Activated B cell treated with CpG ODN at 0.5 μM for 24 hours (primary cell): ENCODE data around the gene PLEKHA4. TPM values are rescaled to one million over a fixed set of nuclear protein-coding genes. Genes with fewer than 3 reads are reported as not detected.
"Not testable (repeated sequence)": the region's sequence is repeated elsewhere in the genome, so short reads cannot be mapped to it uniquely, and the experiment has no call there.

Experiments used
- ATAC-seq: fragments of 200-7000 bp; cut with Tn5 transposase; one replicate; pipeline ENCODE4 v1.10.0; 2021; ENCODE audit warnings: low read depth, mild to moderate bottlenecking, moderate library complexity
- CTCF ChIA-PET: fragments of 350-600 bp; sonication (Branson Sonifier 250); formaldehyde crosslinking; loops from one replicate; lab custom pipeline; 2021; ENCODE audit warnings: antibody characterized with exemption; lab: Charles Lee
- POLR2A ChIA-PET: fragments of 350-600 bp; sonication (Branson Sonifier 250); formaldehyde crosslinking; loops from one replicate; lab custom pipeline; 2021; ENCODE audit warnings: antibody characterized with exemption; lab: Charles Lee
- DNase-seq: peaks from one replicate; pipeline ENCODE4 v3.0.0; 2022
- H3K27ac Mint-ChIP-seq: one replicate; pipeline ENCODE4 v1.8.0; 2020; ENCODE audit warnings: mixed read lengths
- H3K27me3 Mint-ChIP-seq: one replicate; pipeline ENCODE4 v1.8.0; 2021; ENCODE audit warnings: mixed read lengths
- H3K36me3 Mint-ChIP-seq: one replicate; pipeline ENCODE4 v1.8.0; 2021; ENCODE audit warnings: low read depth, mixed read lengths
- H3K4me1 Mint-ChIP-seq: one replicate; pipeline ENCODE4 v1.8.0; 2021; ENCODE audit warnings: mixed read lengths
- H3K4me3 Mint-ChIP-seq: one replicate; pipeline ENCODE4 v1.8.0; 2020; ENCODE audit warnings: mild to moderate bottlenecking, mixed read lengths
- H3K9me3 Mint-ChIP-seq: one replicate; pipeline ENCODE4 v1.8.0; 2020; ENCODE audit warnings: mixed read lengths
- intact Hi-C: fragments of 100-400 bp; cut with micrococcal nuclease; formaldehyde crosslinking; loops from one replicate; pipeline ENCODE4 v1.15.1; 2024
- total RNA-seq: library from RNA; stranded (reverse); gene quantifications from 2 replicates; pipeline ENCODE4 v1.2.3, GENCODE V29; 2022
- TF ChIP-seq, protein P1 (sequence below): fragments of 200-600 bp; IDR thresholded peaks from one replicate; pipeline ENCODE4 v1.8.0; 2022; ENCODE audit warnings: antibody characterized with exemption, mild to moderate bottlenecking

The PLEKHA4 gene
- total RNA-seq, 1 donor from 2014 or later: 5.7 TPM

DNA sequence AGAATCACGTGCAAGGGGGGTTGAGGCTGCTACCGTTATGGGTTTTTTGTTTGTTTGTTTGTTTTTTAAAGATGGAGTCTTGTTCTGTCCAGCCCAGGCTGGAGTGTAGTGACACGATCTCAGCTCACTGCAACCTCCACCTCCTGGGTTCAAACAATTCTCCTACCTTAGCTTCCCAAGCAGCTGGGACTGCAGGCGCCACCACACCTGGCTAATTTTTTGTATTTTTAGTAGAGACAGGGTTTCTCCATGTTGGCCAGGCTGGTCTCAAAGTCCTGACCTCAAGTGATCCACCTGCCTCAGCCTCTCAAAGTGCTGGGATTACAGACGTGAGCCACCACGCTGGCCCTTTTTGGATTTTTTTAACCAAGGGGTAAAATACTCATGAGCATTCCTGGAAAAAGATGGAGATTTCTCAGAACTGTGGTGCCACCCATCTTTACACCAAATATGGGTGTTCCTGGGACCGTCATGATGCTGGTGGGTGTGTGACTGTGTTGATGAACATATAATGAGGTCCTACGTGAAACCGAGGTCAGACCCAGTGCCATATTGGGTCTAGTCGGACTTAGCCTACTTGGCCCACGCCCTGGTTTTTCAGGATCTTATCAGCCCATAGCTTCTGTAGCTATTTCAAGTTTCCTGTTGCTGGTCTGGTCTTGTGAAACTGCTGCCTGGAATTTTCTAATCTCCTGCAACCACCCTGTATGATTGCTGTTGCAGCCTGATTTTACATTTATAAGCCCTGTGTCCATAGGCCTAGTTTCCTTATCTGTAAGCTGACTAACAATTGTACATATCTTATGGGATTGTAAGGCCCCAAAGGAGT, 10.0 kb upstream of the PLEKHA4 start:
- no peak for DNase-seq

DNA sequence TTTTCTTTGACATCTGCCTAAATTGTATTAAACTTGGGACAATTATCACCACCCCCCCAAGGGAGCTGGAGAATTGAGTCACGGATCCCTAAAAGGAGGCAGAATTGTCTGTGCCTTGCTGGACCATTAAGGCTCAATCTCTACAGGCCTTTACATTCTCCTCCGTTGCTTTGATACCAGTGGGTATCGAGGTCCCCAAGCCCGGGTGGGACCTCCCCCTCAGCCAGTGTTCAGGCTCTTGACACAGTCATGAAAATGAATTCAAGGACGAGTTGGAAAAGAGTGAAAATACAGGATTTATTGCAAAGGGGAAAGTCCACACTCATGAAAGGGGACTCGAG, 9.4 kb upstream of the PLEKHA4 start:
- TF ChIP-seq, protein P1, sequence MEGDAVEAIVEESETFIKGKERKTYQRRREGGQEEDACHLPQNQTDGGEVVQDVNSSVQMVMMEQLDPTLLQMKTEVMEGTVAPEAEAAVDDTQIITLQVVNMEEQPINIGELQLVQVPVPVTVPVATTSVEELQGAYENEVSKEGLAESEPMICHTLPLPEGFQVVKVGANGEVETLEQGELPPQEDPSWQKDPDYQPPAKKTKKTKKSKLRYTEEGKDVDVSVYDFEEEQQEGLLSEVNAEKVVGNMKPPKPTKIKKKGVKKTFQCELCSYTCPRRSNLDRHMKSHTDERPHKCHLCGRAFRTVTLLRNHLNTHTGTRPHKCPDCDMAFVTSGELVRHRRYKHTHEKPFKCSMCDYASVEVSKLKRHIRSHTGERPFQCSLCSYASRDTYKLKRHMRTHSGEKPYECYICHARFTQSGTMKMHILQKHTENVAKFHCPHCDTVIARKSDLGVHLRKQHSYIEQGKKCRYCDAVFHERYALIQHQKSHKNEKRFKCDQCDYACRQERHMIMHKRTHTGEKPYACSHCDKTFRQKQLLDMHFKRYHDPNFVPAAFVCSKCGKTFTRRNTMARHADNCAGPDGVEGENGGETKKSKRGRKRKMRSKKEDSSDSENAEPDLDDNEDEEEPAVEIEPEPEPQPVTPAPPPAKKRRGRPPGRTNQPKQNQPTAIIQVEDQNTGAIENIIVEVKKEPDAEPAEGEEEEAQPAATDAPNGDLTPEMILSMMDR: no peak
- H3K4me3 Mint-ChIP-seq: no peak overlapping the region
- peaks cover 59% of the 10 kb centered on the region for H3K36me3 Mint-ChIP-seq
- H3K27me3 Mint-ChIP-seq: no peaks in the 10 kb centered on the region
- intact Hi-C loops: loop anchor here (10.0 kb wide), 2 partner anchors 577 to 617 kb away; partner anchors contain the start of genes ALDH16A1, PIH1D1 and RPS11
- DNase-seq: no peak
- ATAC-seq: no peak
- H3K9me3 Mint-ChIP-seq: peaks cover 3% of the 10 kb centered on the region
- POLR2A ChIA-PET: interaction anchor here (0.5 to 7.8 kb wide), 4 partner anchors 22 to 89 kb away, joined by 3 to 179 read pairs (median 29); partner anchors contain the start of genes FTL and NUCB1
- CTCF ChIA-PET: no interaction called here
- peak overlapping the region; percentile 66 for H3K27ac Mint-ChIP-seq
- peaks cover 54% of the 10 kb centered on the region for H3K4me1 Mint-ChIP-seq

More for the DNA sequence above, 10.0 kb upstream of the PLEKHA4 start:
- Mint-ChIP-seq H3K4me1 (peaks cover 49% of the 10 kb centered on the region), H3K9me3 (peaks cover 3% of the 10 kb centered on the region), H3K4me3 (peak overlapping the region; percentile 7), H3K27ac (peak overlapping the region; percentile 66), H3K36me3 (peaks cover 53% of the 10 kb centered on the region), H3K27me3 (no peaks in the 10 kb centered on the region)
- TF ChIP-seq, protein P1: no peak
- no peak for ATAC-seq
- ChIA-PET POLR2A (interaction anchor here (0.6 to 7.8 kb wide), 7 partner anchors 13 to 232 kb away, joined by 3 to 179 read pairs (median 5); partner anchors contain the start of genes FTL and NUCB1), CTCF (no interaction called here)
- intact Hi-C loops: loop anchor here (10.0 kb wide), 2 partner anchors 576 to 616 kb away; partner anchors contain the start of genes ALDH16A1, PIH1D1 and RPS11

DNA sequence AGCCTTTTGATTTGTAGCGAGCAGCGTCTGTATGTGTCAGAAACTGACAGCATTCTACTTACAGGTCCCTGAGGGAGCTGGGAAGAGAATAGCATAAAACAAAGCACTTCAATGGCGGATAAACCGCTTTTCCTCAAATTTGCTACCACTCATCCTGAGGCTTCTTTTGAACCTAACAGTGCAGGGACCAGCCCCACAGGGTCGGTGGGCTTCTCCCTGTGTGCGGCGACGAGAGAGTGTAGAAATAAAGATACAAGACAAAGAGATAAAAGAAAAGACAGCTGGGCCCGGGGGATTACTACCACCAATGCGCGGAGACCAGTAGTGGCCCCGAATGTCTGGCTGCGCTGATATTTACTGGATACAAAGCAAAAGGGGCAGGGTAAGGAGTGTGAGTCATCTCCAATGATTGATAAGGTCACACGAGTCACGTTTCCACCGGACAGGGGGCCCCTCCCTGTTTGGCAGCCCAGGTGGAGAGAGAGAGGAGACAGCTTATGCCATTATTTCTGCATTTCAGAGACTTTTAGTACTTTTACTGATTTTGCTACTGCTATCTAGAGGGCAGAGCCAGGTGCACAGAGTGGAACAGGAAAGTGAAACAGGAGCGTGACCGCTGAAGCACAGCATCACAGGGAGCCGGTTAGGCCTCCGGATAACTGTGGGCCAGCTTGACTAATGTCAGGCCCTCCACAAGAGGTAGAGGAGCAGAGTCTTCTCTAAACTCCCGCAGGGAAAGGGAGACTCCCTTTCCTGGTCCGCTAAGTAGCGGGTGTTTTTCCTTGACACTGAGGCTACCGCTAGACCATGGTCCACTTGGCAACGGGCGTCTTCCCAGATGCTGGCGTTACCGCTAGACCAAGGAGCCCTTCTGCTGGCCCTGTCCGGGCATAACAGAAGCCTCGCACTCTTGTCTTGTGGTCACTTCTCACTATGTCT, 7.9 kb upstream of the PLEKHA4 start:
- ChIA-PET POLR2A (interaction anchor here (0.6 to 7.8 kb wide), 21 partner anchors 10 to 685 kb away, joined by 3 to 179 read pairs (median 7); partner anchors contain the start of genes BAX, BCAT2, FTL and GYS1), CTCF (interaction anchor here (0.8 to 2.2 kb wide), 4 partner anchors 25 to 94 kb away, joined by 3 to 9 read pairs (median 5); partner anchors contain the start of gene HSD17B14)
- H3K9me3 Mint-ChIP-seq, H3K27me3 Mint-ChIP-seq, ATAC-seq: not testable (repeated sequence)
- peak overlapping the region; percentile 100 for H3K4me3 Mint-ChIP-seq
- peak; percentile 51 for DNase-seq
- H3K27ac Mint-ChIP-seq: peak overlapping the region; percentile 100
- peaks cover 66% of the 10 kb centered on the region for H3K36me3 Mint-ChIP-seq
- H3K4me1 Mint-ChIP-seq: peaks cover 58% of the 10 kb centered on the region
- intact Hi-C loops: loop anchor here (10.0 kb wide), 2 partner anchors 578 to 618 kb away; partner anchors contain the start of genes ALDH16A1, PIH1D1 and RPS11

DNA sequence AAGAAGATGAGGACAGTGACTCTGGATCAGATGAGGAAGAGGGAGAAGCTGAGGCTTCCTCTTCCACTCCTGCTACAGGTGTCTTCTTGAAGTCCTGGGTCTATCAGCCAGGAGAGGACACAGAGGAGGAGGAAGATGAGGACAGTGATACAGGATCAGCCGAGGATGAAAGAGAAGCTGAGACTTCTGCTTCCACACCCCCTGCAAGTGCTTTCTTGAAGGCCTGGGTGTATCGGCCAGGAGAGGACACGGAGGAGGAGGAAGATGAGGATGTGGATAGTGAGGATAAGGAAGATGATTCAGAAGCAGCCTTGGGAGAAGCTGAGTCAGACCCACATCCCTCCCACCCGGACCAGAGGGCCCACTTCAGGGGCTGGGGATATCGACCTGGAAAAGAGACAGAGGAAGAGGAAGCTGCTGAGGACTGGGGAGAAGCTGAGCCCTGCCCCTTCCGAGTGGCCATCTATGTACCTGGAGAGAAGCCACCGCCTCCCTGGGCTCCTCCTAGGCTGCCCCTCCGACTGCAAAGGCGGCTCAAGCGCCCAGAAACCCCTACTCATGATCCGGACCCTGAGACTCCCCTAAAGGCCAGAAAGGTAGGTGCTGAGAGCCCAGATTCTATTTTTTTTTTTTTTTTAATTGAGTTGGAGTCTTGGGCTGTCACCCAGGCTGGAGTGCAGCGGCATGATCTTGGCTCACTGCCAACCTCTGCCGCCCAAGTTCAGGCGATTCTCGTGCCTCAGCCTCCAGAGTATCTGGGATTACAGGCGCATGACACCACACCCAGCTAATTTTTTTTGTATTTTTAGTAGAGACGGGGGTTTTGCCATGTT, 6.1 kb upstream of the PLEKHA4 start:
- Mint-ChIP-seq H3K27ac (peak overlapping the region; percentile 100), H3K9me3 (no peaks in the 10 kb centered on the region), H3K4me1 (peaks cover 51% of the 10 kb centered on the region), H3K27me3 (no peaks in the 10 kb centered on the region), H3K36me3 (peaks cover 65% of the 10 kb centered on the region), H3K4me3 (peak overlapping the region; percentile 100)
- ChIA-PET POLR2A (interaction anchor here (0.5 to 7.8 kb wide), 24 partner anchors 12 to 550 kb away, joined by 3 to 179 read pairs (median 6); partner anchors contain the start of genes BAX, BCAT2, CA11 and FTL), CTCF (interaction anchor here (0.8 to 2.2 kb wide), 7 partner anchors 27 to 96 kb away, joined by 3 to 9 read pairs (median 5); partner anchors contain the start of gene HSD17B14)
- TF ChIP-seq, protein P1: no peak
- ATAC-seq: no peak
- intact Hi-C loops: loop anchor here (1.0 to 10.0 kb wide), 4 partner anchors 26 to 620 kb away; partner anchors contain the start of genes ALDH16A1, FTL, NUCB1 and PIH1D1
- DNase-seq: peak; percentile 41
